NCI-H2196 (cell line): ENCODE data around the gene FBXL19.

Experiments used
- DNase-seq: peaks from one replicate; lab custom pipeline; 2025; ENCODE audit not compliant: unreplicated experiment; lab: John Stamatoyannopoulos, UW

Gene FBXL19

DNA sequence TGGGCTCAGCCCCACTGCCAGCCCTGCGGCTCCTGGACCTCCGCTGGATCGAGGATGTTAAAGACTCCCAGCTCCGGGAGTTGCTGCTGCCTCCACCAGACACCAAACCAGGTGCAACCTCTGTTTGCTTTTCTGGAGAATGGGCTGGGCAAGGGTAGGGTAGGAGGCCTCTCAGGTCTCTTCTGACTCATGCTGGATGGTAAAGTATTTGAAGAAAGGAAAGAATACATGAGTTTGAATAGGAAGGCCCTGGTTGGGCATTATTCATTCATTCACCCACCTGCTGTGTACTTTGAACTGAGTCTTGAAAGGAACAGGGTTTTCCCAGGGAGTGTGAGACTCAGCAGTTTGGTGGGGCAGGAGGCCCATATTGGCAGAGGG is 19.0 kb downstream of the FBXL19 start:
- no peak for DNase-seq

GRCh38 chr16:30944352-30944751 is 21.0 kb downstream of the FBXL19 start:
- DNase-seq = no peak

DNA sequence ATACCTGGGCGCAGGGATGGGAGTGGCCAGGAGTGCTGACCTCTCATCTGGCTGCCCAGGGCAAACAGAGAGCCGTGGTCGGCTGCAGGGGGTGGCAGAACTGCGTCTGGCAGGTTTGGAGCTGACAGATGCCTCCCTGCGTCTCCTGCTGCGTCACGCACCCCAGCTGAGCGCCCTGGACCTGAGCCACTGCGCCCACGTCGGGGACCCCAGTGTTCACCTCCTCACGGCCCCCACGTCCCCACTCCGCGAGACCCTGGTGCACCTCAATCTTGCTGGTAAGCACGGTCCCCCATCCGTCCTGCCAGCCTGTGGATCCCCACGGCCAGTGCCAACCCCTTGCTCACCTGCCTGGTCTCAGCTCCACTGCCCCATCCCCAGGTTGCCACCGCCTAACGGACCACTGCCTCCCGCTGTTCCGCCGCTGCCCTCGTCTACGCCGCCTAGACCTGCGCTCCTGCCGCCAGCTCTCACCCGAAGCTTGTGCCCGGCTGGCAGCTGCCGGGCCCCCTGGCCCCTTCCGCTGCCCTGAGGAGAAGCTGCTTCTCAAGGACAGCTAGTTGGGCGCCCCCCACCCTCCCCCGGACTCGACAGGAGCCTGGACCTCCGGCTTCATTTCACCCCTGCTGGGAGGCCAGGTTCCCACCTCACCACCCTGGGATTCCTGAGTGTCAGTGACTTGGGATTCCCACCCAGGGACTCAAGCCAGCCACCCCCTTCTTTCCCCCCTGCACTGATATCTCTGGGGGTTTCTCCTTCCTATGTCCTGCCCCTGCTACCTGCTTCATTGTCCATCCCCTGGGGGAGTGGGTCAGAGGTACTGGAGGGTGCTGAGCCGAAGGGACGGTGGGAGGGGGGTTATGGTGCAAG is 23.5 kb downstream of the FBXL19 start:
- DNase-seq = no peak

- no peak for DNase-seq
These were observed 24.1 kb downstream of the FBXL19 start for GRCh38 chr16:30947541-30947858.

DNA sequence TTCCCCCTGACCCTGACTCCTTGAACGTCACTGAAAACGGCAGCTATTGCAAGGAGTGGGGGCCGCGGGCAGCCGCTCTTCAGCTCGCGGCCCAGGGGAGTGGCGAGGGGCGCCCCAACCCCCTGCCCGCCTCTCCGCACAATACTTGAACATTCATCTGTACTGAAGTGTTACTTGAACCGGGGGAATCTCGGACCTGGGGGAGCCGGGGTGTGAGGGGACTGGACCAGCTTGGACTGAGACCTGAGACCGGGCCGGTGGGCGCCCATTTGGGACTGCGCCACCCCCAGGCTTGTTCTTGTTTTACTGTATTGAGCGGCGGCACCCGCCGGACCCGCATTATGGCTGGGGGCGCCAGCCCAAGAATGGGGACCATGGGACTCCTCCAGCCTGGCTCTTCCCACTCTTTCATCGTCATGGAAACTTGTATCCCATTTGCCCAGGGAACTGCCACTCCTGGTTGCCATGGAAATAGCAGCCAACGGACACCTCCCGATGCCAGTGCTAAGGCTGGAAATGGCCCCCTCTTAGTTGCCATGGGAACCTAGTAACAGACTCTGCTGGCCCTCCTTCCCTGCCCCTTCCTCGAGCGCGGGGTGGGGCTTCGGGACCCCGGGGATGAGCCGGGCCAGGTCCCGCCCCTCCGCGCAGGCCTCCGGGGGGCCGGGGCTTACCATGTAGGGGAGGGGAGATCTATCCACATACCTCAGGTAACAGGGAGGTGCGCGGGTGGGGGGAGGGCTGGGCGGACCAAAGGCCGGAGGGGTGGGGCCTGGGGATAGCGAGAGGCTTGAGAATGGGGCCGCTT is 24.7 kb downstream of the FBXL19 start:
- peak; percentile 98 for DNase-seq

DNA sequence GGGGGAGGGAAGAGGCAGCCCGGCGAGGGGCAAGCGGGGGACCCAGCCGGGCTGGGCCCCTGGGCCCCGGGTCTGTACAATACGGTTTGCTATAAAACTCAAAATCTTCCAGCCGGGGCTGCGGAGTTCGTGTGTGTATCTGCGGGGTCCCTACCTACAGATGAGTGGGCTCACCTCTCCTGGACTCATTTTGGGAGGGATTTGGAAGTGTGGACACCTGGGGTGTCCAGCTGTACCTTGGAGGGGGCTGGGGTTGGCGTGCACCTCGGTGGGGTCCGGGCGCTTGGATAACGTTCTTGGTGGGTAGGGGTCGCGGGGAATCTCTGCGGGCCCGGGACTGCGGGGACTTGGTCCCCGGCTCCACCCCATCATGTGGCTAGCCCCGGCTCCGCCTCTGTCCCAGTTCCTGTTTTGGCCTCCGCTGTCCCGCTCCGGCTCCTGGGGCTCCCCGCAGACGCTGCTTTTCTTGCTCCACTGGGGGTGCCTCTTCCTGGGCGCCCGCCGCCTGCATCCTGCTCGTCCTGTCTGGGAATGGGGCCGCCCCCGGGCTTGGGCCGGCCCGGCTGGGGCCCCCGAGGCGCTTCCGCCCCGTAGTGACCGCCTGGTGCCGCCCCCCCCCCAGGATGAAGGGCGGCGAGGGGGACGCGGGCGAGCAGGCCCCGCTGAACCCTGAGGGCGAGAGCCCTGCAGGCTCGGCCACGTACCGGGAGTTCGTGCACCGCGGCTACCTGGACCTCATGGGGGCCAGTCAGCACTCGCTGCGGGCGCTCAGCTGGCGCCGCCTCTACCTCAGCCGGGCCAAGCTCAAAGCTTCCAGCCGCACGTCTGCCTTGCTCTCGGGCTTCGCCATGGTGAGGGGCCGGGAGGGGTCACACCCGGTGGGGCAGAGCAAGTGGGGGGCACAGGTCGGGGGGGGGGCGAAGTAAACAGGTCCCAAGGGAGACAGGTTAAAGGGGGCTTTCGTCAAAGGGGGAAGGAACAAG is 25.6 kb downstream of the FBXL19 start, which contains the start of gene ORAI3:
TSS of gene ORAI3 (plus strand) at position 402 of the 983 bp plus-strand sequence. CDS start at position 624, 222 bp downstream.
- DNase-seq = peak; percentile 29

DNA sequence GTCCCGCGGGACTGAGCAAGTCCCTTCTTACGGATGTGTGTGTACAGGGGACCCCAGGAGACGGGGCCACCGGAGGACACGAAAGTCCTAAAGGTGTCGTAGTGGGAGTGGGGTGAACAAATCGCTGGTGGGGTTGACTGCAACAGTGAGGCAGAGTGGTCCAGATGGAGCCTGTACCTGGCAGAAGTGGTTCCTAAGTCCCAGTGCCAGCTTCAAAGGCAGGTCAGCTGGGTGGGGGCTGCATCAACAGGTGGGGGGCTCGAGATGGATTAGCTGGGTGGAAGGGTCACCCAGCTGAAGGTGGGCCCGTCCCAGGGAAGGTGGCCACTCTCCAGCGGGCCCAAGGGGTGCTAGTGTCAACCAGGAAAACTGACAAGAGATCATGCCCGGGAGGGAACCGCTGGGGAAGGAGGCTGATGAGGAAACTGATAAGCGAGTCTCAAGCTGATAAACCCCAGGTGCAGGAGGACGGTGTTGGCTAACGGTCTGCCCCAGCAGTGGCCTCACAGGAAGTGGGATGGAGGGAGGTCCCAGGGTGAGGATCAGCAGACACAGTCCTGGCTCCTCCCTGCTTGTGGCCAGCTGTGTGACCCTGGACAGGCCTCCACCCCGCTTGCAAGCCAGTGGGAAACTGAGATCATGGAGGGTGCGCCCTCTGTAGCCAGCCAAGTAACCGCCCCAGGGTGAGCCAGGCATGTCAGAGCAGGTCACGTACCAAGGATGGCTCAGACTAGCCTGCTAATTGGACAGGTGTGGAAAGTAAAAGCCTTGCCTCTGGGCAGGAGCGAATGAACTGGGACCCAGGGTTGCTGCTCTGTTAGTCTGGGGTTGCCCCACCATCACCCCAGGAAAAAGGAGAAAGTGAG is 26.5 kb downstream of the FBXL19 start:
- DNase-seq = peak; percentile 93

- DNase-seq = no peak
These were observed 27.2 kb downstream of the FBXL19 start for GRCh38 chr16:30950516-30951065.

GRCh38 chr16:30951193-30951592 is 27.8 kb downstream of the FBXL19 start:
- no peak for DNase-seq

DNA sequence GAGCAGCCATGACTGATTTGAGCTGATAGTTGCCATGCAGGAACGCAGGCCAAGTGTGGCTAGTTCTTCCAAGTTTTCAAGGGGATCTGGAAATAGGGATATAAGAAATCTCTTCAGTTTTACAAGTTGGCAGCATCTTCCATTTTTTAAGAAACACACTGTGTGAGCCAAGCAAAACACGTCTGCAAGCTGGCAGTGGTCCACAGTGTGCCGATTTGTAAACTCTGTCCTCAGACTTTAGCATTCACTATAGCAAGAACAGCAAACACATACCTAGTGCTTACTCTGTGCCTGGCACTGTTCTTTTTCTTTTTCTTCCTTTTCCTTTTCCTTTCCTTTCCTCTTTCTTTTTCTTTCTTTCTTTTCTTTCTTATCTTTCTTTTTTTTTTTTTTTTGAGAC is 28.4 kb downstream of the FBXL19 start:
- DNase-seq = no peak

- no peak for DNase-seq
These were observed 29.7 kb downstream of the FBXL19 start for GRCh38 chr16:30953111-30953510.

- DNase-seq = peak; percentile 59
These were observed 30.2 kb downstream of the FBXL19 start for GRCh38 chr16:30953511-30954124.

DNA sequence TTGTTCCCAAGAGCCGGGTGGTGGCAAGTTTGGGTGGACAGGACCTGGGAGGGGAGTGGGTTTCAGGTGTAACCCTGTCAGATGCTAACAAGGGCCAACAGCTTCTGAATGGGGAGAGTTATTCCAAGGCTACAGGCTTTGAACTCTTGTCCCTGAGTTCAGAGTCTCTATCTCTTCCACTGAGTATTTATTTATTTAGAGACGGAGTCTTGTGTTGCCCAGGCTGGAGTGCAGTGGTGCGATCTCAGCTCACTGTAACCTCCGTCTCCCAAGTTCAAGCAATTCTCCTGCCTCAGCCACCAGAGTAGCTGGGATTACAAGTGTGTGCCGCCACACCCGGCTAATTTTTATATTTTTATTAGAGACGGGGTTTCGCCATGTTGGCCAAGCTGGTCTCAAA is 31.6 kb downstream of the FBXL19 start:
- no peak for DNase-seq

GRCh38 chr16:30956601-30957455 is 33.5 kb downstream of the FBXL19 start:
- peak; percentile 78 for DNase-seq

- DNase-seq = peak; percentile 97
These were observed 34.2 kb downstream of the FBXL19 start, which contains the start of gene SETD1A for GRCh38 chr16:30957456-30958174. Gene SETD1A, plus strand, starts transcription at chr16:30957754. Its CDS starts 978 bp downstream, at chr16:30958732.

DNA sequence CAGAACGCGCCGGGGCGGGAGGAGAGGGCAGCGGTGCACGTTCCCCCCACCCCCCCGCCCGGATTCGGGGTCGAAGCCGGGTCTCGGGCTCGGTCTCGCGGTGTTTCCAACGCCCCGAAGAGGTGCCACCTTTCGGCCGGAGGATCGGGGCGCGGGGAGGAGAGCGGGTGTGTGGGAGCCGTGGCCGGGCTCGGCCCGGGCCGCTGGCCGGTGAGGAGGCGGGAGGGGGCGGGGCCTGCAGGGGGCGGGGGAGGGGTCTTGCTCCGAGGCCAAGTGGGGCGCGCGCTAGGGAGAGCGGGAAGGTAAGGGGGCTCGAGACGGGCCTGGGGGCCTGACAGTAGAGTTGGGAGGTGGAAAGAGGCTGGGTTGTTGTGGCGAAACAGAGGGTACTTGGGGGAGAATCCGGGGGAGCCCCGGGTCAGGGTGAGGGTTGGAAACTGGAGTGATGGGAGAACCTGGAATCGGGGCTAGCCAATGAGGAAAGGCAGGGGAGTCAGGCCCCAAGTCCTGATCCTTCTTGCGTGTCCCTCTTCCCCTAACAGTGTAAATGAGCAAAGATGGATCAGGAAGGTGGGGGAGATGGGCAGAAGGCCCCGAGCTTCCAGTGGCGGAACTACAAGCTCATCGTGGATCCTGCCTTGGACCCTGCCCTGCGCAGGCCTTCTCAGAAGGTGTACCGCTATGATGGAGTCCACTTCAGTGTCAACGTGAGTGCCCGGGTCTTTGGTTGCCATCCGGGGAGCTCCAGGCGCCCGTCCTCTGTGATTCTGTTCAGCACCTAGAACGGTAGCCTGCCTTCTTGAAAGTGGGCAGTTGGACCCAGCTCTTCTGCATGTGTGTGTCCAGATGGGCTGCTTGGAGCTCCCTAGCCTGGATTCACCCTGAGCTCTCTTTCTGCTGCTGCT is 35.1 kb downstream of the FBXL19 start:
- peak; percentile 64 for DNase-seq

DNA sequence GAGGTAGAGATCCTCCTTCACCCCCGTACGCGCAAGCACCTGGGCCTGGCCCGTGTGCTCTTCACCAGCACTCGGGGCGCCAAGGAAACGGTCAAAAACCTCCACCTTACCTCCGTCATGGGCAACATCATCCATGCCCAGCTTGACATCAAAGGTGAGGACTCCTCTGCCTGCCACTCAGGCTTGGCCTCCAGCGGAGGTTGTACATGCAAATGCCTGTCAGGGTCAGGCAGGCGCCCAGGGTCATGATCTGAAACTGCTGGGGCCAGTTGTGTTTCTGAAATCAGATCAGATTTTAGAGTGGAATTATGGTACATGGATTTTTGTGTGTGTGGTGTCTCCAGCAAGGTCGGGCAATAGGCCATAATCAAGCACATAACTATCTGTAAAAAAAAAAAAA is 38.0 kb downstream of the FBXL19 start:
- no peak for DNase-seq
